Ectodermal cell (in vitro differentiated cells): Measurements from ENCODE around the gene MIX23. TPM values are rescaled to one million over a fixed set of nuclear protein-coding genes. Genes with fewer than 3 reads are reported as not detected.

Source experiments
- H3K27ac ChIP-seq: 2 replicates; pipeline ENCODE4 v1.7.0; 2013; ENCODE audit warnings: mild to moderate bottlenecking, low read depth, low read length; ENCODE audit not compliant: insufficient read depth, poor library complexity, severe bottlenecking
- H3K27me3 ChIP-seq: 2 replicates; pipeline ENCODE4 v1.7.0; 2013; ENCODE audit warnings: mild to moderate bottlenecking, low read length; ENCODE audit not compliant: insufficient read depth, control insufficient read depth, poor library complexity, severe bottlenecking
- H3K36me3 ChIP-seq: one replicate; pipeline ENCODE4 v1.7.0; 2013; ENCODE audit warnings: low read length; ENCODE audit not compliant: control insufficient read depth, insufficient read depth
- H3K4me1 ChIP-seq: one replicate; pipeline ENCODE4 v1.7.0; 2013; ENCODE audit warnings: low read length; ENCODE audit not compliant: control insufficient read depth, insufficient read depth
- H3K4me3 ChIP-seq: 2 replicates; pipeline ENCODE4 v1.7.0; 2013; ENCODE audit warnings: low read depth, low read length, control low read depth; ENCODE audit not compliant: insufficient read depth
- H3K9me3 ChIP-seq: 2 replicates; pipeline ENCODE4 v1.7.0; 2013; ENCODE audit warnings: mild to moderate bottlenecking, low read length, moderate library complexity; ENCODE audit not compliant: control insufficient read depth
- WGBS, 2 experiments: methylation state at CpG; one replicate each; pipeline ENCODE4 v1.1.7; 2013; ENCODE audit warnings: missing lambda C conversion rate in 2 of 2; 5-methylcytosine and 5-hydroxymethylcytosine counted together
- polyA plus RNA-seq, 4 experiments: library from polyadenylated mRNA; stranded (reverse); fragments of 50-300 nt; gene quantifications; one replicate each; pipeline ENCODE4 v1.2.3, GENCODE V29; 2013

Gene MIX23
- polyA plus RNA-seq (2013, experiment 1 of 4): 42.0 TPM
- 49.6 TPM for polyA plus RNA-seq (2013, experiment 2 of 4)
- polyA plus RNA-seq (2013, experiment 3 of 4): 46.1 TPM
- 49.0 TPM for polyA plus RNA-seq (2013, experiment 4 of 4)

GRCh38 chr3:122382888-122383666, at the start of gene MIX23:
TSS of gene MIX23 (minus strand) at chr3:122383231. CDS start at chr3:122383224, 7 bp downstream.
- Histone ChIP-seq H3K27ac (peak within 1 kb of the TSS; percentile 74), H3K4me3 (peak within 1 kb of the TSS; percentile 95)
- WGBS, 2 experiments: 0 to 1% methylated on average over 31 of the region's 31 CpGs

GRCh38 chr3:122430371-122430770, 47.3 kb upstream of the MIX23 start:
- Histone ChIP-seq H3K4me3 (no peak overlapping the region), H3K36me3 (peaks cover 4% of the 10 kb centered on the region), H3K27me3 (no peaks in the 10 kb centered on the region), H3K27ac (no peak overlapping the region), H3K4me1 (no peaks in the 10 kb centered on the region), H3K9me3 (no peaks in the 10 kb centered on the region)
- 96 to 100% methylated on average over 1 to 2 of the region's 2 CpGs for WGBS, 2 experiments

More at GRCh38 chr3:122382888-122383666, at the start of gene MIX23:
- Histone ChIP-seq H3K4me1 (peaks cover 2% of the 10 kb centered on the region), H3K36me3 (no peaks in the 10 kb centered on the region), H3K27me3 (no peaks in the 10 kb centered on the region), H3K9me3 (no peaks in the 10 kb centered on the region)

- peaks cover 4% of the 10 kb centered on the region for H3K36me3 ChIP-seq
- H3K9me3 ChIP-seq: no peaks in the 10 kb centered on the region
- H3K4me3 ChIP-seq: no peak overlapping the region
- 93 to 100% methylated on average over 1 to 2 of the region's 2 CpGs for WGBS, 2 experiments
- H3K27me3 ChIP-seq: no peaks in the 10 kb centered on the region
- no peak overlapping the region for H3K27ac ChIP-seq
- no peaks in the 10 kb centered on the region for H3K4me1 ChIP-seq
Measured at GRCh38 chr3:122427857-122428471, 44.9 kb upstream of the MIX23 start.

- WGBS, 2 experiments: 97 to 98% methylated on average over 2 of the region's 2 CpGs
- H3K4me1 ChIP-seq: peaks cover 4% of the 10 kb centered on the region
- no peak overlapping the region for H3K27ac ChIP-seq
- H3K4me3 ChIP-seq: no peak overlapping the region
- H3K27me3 ChIP-seq: no peaks in the 10 kb centered on the region
- H3K36me3 ChIP-seq: no peaks in the 10 kb centered on the region
- no peaks in the 10 kb centered on the region for H3K9me3 ChIP-seq
Measured at GRCh38 chr3:122421836-122422235, 38.8 kb upstream of the MIX23 start.

- Histone ChIP-seq H3K4me1 (peaks cover 4% of the 10 kb centered on the region), H3K36me3 (no peaks in the 10 kb centered on the region), H3K27ac (no peak overlapping the region), H3K9me3 (no peaks in the 10 kb centered on the region), H3K27me3 (no peaks in the 10 kb centered on the region), H3K4me3 (no peak overlapping the region)
- 89 to 94% methylated on average over 2 of the region's 4 CpGs for WGBS, 2 experiments
Measured at GRCh38 chr3:122421101-122421500, 38.1 kb upstream of the MIX23 start.

GRCh38 chr3:122416966-122417365, 33.9 kb upstream of the MIX23 start:
- 73 to 75% methylated on average over 14 of the region's 14 CpGs for WGBS, 2 experiments
- Histone ChIP-seq H3K4me3 (peak overlapping the region; percentile 98), H3K27ac (no peak overlapping the region)

GRCh38 chr3:122415762-122416654, 33.0 kb upstream of the MIX23 start, which contains the start of gene WDR5B:
TSS of gene WDR5B (minus strand) at chr3:122416062. CDS start at chr3:122415528, 534 bp downstream.
- Histone ChIP-seq H3K27ac (peak within 1 kb of the TSS; percentile 87), H3K36me3 (no peaks in the 10 kb centered on the region), H3K27me3 (no peaks in the 10 kb centered on the region), H3K4me1 (peaks cover 14% of the 10 kb centered on the region), H3K4me3 (peak within 1 kb of the TSS; percentile 98), H3K9me3 (no peaks in the 10 kb centered on the region)
- WGBS, 2 experiments: 0 to 1% methylated on average over 48 of the region's 48 CpGs

More at GRCh38 chr3:122416966-122417365, 33.9 kb upstream of the MIX23 start:
- no peaks in the 10 kb centered on the region for H3K36me3 ChIP-seq
- H3K4me1 ChIP-seq: peaks cover 14% of the 10 kb centered on the region
- no peaks in the 10 kb centered on the region for H3K9me3 ChIP-seq
- H3K27me3 ChIP-seq: no peaks in the 10 kb centered on the region

- Histone ChIP-seq H3K9me3 (no peaks in the 10 kb centered on the region), H3K4me1 (peaks cover 14% of the 10 kb centered on the region), H3K27ac (peak overlapping the region; percentile 79), H3K4me3 (peak overlapping the region; percentile 98), H3K27me3 (no peaks in the 10 kb centered on the region), H3K36me3 (no peaks in the 10 kb centered on the region)
- WGBS, 2 experiments: 28 to 30% methylated on average over 10 of the region's 10 CpGs
Measured at GRCh38 chr3:122415104-122415744, 32.2 kb upstream of the MIX23 start.

- no peaks in the 10 kb centered on the region for H3K9me3 ChIP-seq
- peaks cover 14% of the 10 kb centered on the region for H3K4me1 ChIP-seq
- WGBS, 2 experiments: 93% methylated on average over 3 of the region's 3 CpGs
- H3K4me3 ChIP-seq: peak overlapping the region; percentile 98
- no peaks in the 10 kb centered on the region for H3K36me3 ChIP-seq
- no peak overlapping the region for H3K27ac ChIP-seq
- no peaks in the 10 kb centered on the region for H3K27me3 ChIP-seq
Measured at GRCh38 chr3:122414391-122414790, 31.4 kb upstream of the MIX23 start.
